Stimulated activated CD8-positive, alpha-beta memory T cell treated with anti-CD3 and anti-CD28 coated beads, Interleukin-15, amount 100 ng/mL, for 4 hours (primary cell): ENCODE results near the gene UBE2C.

ENCODE experiments used
- DNase-seq, 2 donors: peaks; one replicate each; pipeline ENCODE4 v3.0.0-alpha.2; 2020; ENCODE audit warnings: low read depth in 2 of 2

Gene UBE2C

GRCh38 chr20:45859916-45860315, 47.5 kb downstream of the UBE2C start:
- DNase-seq: no peak

- no peak for DNase-seq
Observed at GRCh38 chr20:45860560-45861220, 48.2 kb downstream of the UBE2C start.

- DNase-seq: no peak
Observed at GRCh38 chr20:45861221-45862075, 49.0 kb downstream of the UBE2C start.

- DNase-seq: no peak
Observed at GRCh38 chr20:45863543-45864470, 51.4 kb downstream of the UBE2C start.

- no peak for DNase-seq
Observed at GRCh38 chr20:45866454-45866853, 54.0 kb downstream of the UBE2C start.
